Ascending aorta (tissue), 2 donors: ENCODE measurements around the gene TMEM175. TPM values are rescaled to one million over a fixed set of nuclear protein-coding genes. Genes with fewer than 3 reads are reported as not detected.

ENCODE experiments used
- DNase-seq, 2 donors: peaks; one replicate each; pipeline ENCODE4 v3.0.0-alpha.2; 2019; ENCODE audit warnings: low spot score in 2 of 2
- H3K27ac ChIP-seq, 2 donors: fragments of 200-600 bp; sonication (generic); one replicate each; pipeline ENCODE4 v1.5.1; 2016 to 2017; ENCODE audit warnings: mild to moderate bottlenecking in 1 of 2
- H3K27me3 ChIP-seq: fragments of 200-600 bp; sonication (generic); one replicate; pipeline ENCODE4 v1.5.1; 2017
- H3K36me3 ChIP-seq, 2 donors: fragments of 200-600 bp; sonication (generic); one replicate each; pipeline ENCODE4 v1.5.1; 2016
- H3K4me1 ChIP-seq, 2 donors: fragments of 200-600 bp; sonication (generic); one replicate each; pipeline ENCODE4 v1.5.1; 2016 to 2017; ENCODE audit warnings: mild to moderate bottlenecking in 1 of 2
- H3K4me3 ChIP-seq, 2 donors: fragments of 200-600 bp; sonication (generic); one replicate each; pipeline ENCODE4 v1.5.1; 2016 to 2017; ENCODE audit warnings: mild to moderate bottlenecking in 1 of 2
- H3K9me3 ChIP-seq, 2 donors: fragments of 200-600 bp; sonication (generic); one replicate each; pipeline ENCODE4 v1.5.1; 2016
- CTCF ChIP-seq, 3 experiments: fragments of 200-600 bp in 2 of 3; fragments of 450-650 bp in 1 of 3; sonication (generic) in 2 of 3; IDR thresholded peaks; one replicate each; pipeline ENCODE4 v1.5.1; 2016 to 2019; ENCODE audit warnings: antibody characterized with exemption in 3 of 3, mild to moderate bottlenecking in 1 of 3, moderate library complexity in 1 of 3
- intact Hi-C: fragments of 100-400 bp; cut with DNase I; formaldehyde crosslinking; loops from one replicate; pipeline ENCODE4 v1.15.1; 2023
- total RNA-seq: library from RNA; depleted of rRNA; stranded (reverse); fragments of >200 nt; gene quantifications from one replicate; pipeline ENCODE4 v1.1.0, GENCODE V29; 2016

Gene TMEM175
- total RNA-seq, 1 donor from 2014 or later: 41.2 TPM

DNA sequence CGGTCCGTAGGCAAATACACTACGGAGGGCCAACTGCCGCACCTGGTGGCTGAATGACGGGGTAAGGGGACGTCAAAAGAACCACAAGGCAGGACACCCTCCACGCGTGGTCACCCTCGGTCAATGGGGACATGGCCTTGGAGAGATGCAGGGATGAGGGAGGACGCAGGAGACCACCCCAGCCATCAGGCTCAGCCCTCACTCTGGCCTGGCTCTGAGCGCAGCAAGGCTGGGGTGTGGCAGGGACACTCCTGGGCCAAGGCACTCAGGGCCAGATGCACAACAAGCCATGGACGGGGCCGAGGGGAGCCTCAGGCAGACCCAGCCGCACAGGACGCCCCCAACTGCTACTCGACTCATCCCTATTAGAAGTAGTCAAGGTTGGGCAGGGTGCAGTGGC lies 36.7 kb upstream of the TMEM175 start:
- TF ChIP-seq CTCF (IDR thresholded peaks at IDR 0.05): no peak
- H3K4me3 ChIP-seq: no peak overlapping the region

GRCh38 chr4:896216-896615 lies 36.0 kb upstream of the TMEM175 start:
- peaks cover 54 to 77% of the 10 kb centered on the region in 2 donors for H3K36me3 ChIP-seq
- no peaks in the 10 kb centered on the region for H3K4me1 ChIP-seq
- H3K27ac ChIP-seq: no peak overlapping the region
- TF ChIP-seq CTCF (IDR thresholded peaks at IDR 0.05): no peak
- intact Hi-C loops: no loop called here
- H3K9me3 ChIP-seq: no peaks in the 10 kb centered on the region
- H3K27me3 ChIP-seq: no peaks in the 10 kb centered on the region
- DNase-seq: no peak
- H3K4me3 ChIP-seq: no peak overlapping the region

More for the DNA sequence above, 36.7 kb upstream of the TMEM175 start:
- H3K27me3 ChIP-seq: no peaks in the 10 kb centered on the region
- peaks cover 54 to 73% of the 10 kb centered on the region in 2 donors for H3K36me3 ChIP-seq
- H3K4me1 ChIP-seq: no peaks in the 10 kb centered on the region
- intact Hi-C loops: no loop called here
- H3K9me3 ChIP-seq: no peaks in the 10 kb centered on the region
- no peak overlapping the region for H3K27ac ChIP-seq
- no peak for DNase-seq

DNA sequence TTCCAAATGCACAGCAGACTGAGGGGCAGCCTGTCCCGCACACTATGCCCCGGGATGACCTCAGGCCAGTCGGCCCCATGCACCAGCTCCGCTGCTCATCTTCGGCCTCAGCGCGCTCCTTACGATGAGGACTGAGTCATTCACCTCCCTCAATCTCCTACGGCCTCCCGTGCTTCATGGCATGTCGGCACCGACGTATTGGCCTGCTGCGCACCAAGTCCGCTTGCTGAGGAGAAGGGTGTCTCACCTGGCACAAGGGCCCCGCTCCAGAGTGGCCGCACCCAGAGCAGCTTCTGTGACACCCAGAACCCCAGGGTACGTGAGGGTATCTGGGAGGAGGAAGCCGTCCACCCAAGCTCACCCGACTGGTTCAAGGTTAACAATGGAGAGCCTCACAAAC lies 35.6 kb upstream of the TMEM175 start:
- H3K4me1 ChIP-seq: no peaks in the 10 kb centered on the region
- no peak overlapping the region for H3K27ac ChIP-seq
- H3K27me3 ChIP-seq: no peaks in the 10 kb centered on the region
- H3K36me3 ChIP-seq: peaks cover 52 to 81% of the 10 kb centered on the region in 2 donors
- no peak for DNase-seq
- no peak for TF ChIP-seq CTCF (IDR thresholded peaks at IDR 0.05)
- intact Hi-C loops: no loop called here
- no peaks in the 10 kb centered on the region for H3K9me3 ChIP-seq
- H3K4me3 ChIP-seq: no peak overlapping the region

DNA sequence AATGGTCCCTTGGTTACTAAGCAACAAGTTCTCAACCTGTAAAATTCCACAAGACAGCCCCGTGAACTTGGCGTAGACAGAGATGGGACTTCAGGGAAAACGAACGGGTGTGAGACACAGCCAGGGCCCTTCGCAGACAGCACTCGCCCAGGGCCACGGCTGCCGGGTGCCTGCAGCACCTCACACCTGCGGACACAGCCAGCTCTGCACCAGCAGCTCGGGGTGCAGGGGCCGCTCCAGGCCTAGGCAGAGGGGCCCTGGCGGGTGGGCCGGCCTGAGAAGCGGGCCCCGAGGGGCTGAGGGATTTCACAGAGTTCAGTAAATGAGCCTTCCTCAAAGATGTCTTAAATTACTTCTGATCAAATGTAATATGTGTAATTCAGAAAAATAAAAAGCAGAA lies 34.1 kb upstream of the TMEM175 start:
- no peak for DNase-seq
- Histone ChIP-seq H3K27ac (no peak overlapping the region), H3K4me1 (no peaks in the 10 kb centered on the region), H3K36me3 (peaks cover 40 to 74% of the 10 kb centered on the region in 2 donors), H3K4me3 (no peak overlapping the region), H3K9me3 (no peaks in the 10 kb centered on the region), H3K27me3 (no peaks in the 10 kb centered on the region)
- intact Hi-C loops: loop anchor here (1.0 kb wide), 1 partner anchor 13 kb away; no protein-coding TSS in a partner anchor
- TF ChIP-seq CTCF (IDR thresholded peaks at IDR 0.05): no peak

GRCh38 chr4:898869-899555 lies 33.2 kb upstream of the TMEM175 start:
- Histone ChIP-seq H3K4me3 (no peak overlapping the region), H3K27ac (no peak overlapping the region), H3K9me3 (no peaks in the 10 kb centered on the region), H3K27me3 (no peaks in the 10 kb centered on the region), H3K4me1 (no peaks in the 10 kb centered on the region), H3K36me3 (peaks cover 33 to 74% of the 10 kb centered on the region in 2 donors)
- intact Hi-C loops: loop anchor here (1.0 kb wide), 1 partner anchor 12 kb away; no protein-coding TSS in a partner anchor
- no peak for DNase-seq
- no peak for TF ChIP-seq CTCF (IDR thresholded peaks at IDR 0.05)
